ENCODE data around the gene DOHH. TPM values are rescaled to one million over a fixed set of nuclear protein-coding genes. Genes with fewer than 3 reads are reported as not detected.

The DOHH gene
- total RNA-seq, 2 experiments from 2014 or later, result 13.3 to 17.0 TPM

- no peaks in the 10 kb centered on the region for H3K27me3 Mint-ChIP-seq
- no peak for DNase-seq
- H3K4me1 Mint-ChIP-seq, result peaks cover 9% of the 10 kb centered on the region
- no peaks in the 10 kb centered on the region for H3K9me3 Mint-ChIP-seq (ENCODE audit: low read depth)
- H3K27ac Mint-ChIP-seq, result no peak overlapping the region
- no peak for ATAC-seq
- no peak overlapping the region for H3K4me3 Mint-ChIP-seq
- no peaks in the 10 kb centered on the region for H3K36me3 Mint-ChIP-seq
- CTCF ChIA-PET, result no interaction called here
These were observed 19.0 kb downstream of the DOHH start for GRCh38 chr19:3481241-3482090.

- DNase-seq, result no peak
- no peak within 1 kb of the TSS for H3K4me3 Mint-ChIP-seq
- no peak within 1 kb of the TSS for H3K27ac Mint-ChIP-seq
- CTCF ChIA-PET, result no interaction called here
- H3K9me3 Mint-ChIP-seq (ENCODE audit: low read depth), result no peaks in the 10 kb centered on the region
- no peaks in the 10 kb centered on the region for H3K27me3 Mint-ChIP-seq
- peaks cover 9% of the 10 kb centered on the region for H3K4me1 Mint-ChIP-seq
- no peaks in the 10 kb centered on the region for H3K36me3 Mint-ChIP-seq
- no peak for ATAC-seq
These were observed 19.9 kb downstream of the DOHH start, which contains the start of gene SMIM24 for GRCh38 chr19:3480383-3481091. Gene SMIM24, minus strand, starts transcription at chr19:3480525. Its CDS starts 62 bp downstream, at chr19:3480463.

GRCh38 chr19:3479834-3480215, 20.6 kb downstream of the DOHH start:
- H3K9me3 Mint-ChIP-seq (ENCODE audit: low read depth), result no peaks in the 10 kb centered on the region
- H3K4me1 Mint-ChIP-seq, result peaks cover 9% of the 10 kb centered on the region
- no peaks in the 10 kb centered on the region for H3K27me3 Mint-ChIP-seq
- H3K36me3 Mint-ChIP-seq, result no peaks in the 10 kb centered on the region
- H3K27ac Mint-ChIP-seq, result no peak overlapping the region
- peak; percentile 25 for ATAC-seq
- peak; percentile 69 for DNase-seq
- CTCF ChIA-PET, result interaction anchor here (0.7 to 2.2 kb wide), 5 partner anchors 10 to 175 kb away, joined by 3 to 17 read pairs (median 5); partner anchors contain the start of gene DOHH
- no peak overlapping the region for H3K4me3 Mint-ChIP-seq

GRCh38 chr19:3479177-3479833, 21.2 kb downstream of the DOHH start:
- Mint-ChIP-seq H3K9me3 (ENCODE audit: low read depth) (no peaks in the 10 kb centered on the region), H3K4me3 (peak overlapping the region; percentile 48), H3K4me1 (peaks cover 9% of the 10 kb centered on the region), H3K36me3 (no peaks in the 10 kb centered on the region), H3K27ac (no peak overlapping the region), H3K27me3 (no peaks in the 10 kb centered on the region)
- CTCF ChIA-PET, result interaction anchor here (0.6 to 2.2 kb wide), 7 partner anchors 9 to 376 kb away, joined by 3 to 17 read pairs (median 5); partner anchors contain the start of gene DOHH
- ATAC-seq, result peak; percentile 71
- peak; percentile 85 for DNase-seq

- no peak for ATAC-seq
- no peaks in the 10 kb centered on the region for H3K9me3 Mint-ChIP-seq (ENCODE audit: low read depth)
- CTCF ChIA-PET, result interaction anchor here (0.6 to 2.2 kb wide), 6 partner anchors 9 to 375 kb away, joined by 3 to 17 read pairs (median 5); partner anchors contain the start of gene DOHH
- H3K27me3 Mint-ChIP-seq, result no peaks in the 10 kb centered on the region
- peaks cover 9% of the 10 kb centered on the region for H3K4me1 Mint-ChIP-seq
- no peaks in the 10 kb centered on the region for H3K36me3 Mint-ChIP-seq
- H3K27ac Mint-ChIP-seq, result peak overlapping the region; percentile 54
- H3K4me3 Mint-ChIP-seq, result peak overlapping the region; percentile 48
- peak; percentile 66 for DNase-seq
These were observed 21.9 kb downstream of the DOHH start for GRCh38 chr19:3478409-3479176.

GRCh38 chr19:3477951-3478350, 22.5 kb downstream of the DOHH start:
- Mint-ChIP-seq H3K36me3 (no peaks in the 10 kb centered on the region), H3K27ac (no peak overlapping the region), H3K4me1 (peaks cover 9% of the 10 kb centered on the region), H3K27me3 (no peaks in the 10 kb centered on the region), H3K4me3 (no peak overlapping the region), H3K9me3 (ENCODE audit: low read depth) (no peaks in the 10 kb centered on the region)
- no peak for DNase-seq
- ATAC-seq, result no peak
- CTCF ChIA-PET, result interaction anchor here (2.2 kb wide), 1 partner anchor 173 kb away, joined by 17 read pairs; no protein-coding TSS in a partner anchor

GRCh38 chr19:3477506-3477905, 23.0 kb downstream of the DOHH start:
- Mint-ChIP-seq H3K4me3 (no peak overlapping the region), H3K9me3 (ENCODE audit: low read depth) (no peaks in the 10 kb centered on the region), H3K27me3 (no peaks in the 10 kb centered on the region), H3K36me3 (no peaks in the 10 kb centered on the region), H3K4me1 (peaks cover 9% of the 10 kb centered on the region), H3K27ac (no peak overlapping the region)
- DNase-seq, result no peak
- ATAC-seq, result no peak
- CTCF ChIA-PET, result no interaction called here

GRCh38 chr19:3476830-3477229, 23.6 kb downstream of the DOHH start:
- no peak for ATAC-seq
- H3K9me3 Mint-ChIP-seq (ENCODE audit: low read depth), result no peaks in the 10 kb centered on the region
- H3K27me3 Mint-ChIP-seq, result no peaks in the 10 kb centered on the region
- H3K36me3 Mint-ChIP-seq, result no peaks in the 10 kb centered on the region
- H3K27ac Mint-ChIP-seq, result no peak overlapping the region
- peaks cover 9% of the 10 kb centered on the region for H3K4me1 Mint-ChIP-seq
- CTCF ChIA-PET, result no interaction called here
- DNase-seq, result no peak
- no peak overlapping the region for H3K4me3 Mint-ChIP-seq

GRCh38 chr19:3475449-3475848, 25.0 kb downstream of the DOHH start:
- no peaks in the 10 kb centered on the region for H3K9me3 Mint-ChIP-seq (ENCODE audit: low read depth)
- CTCF ChIA-PET, result no interaction called here
- no peak overlapping the region for H3K27ac Mint-ChIP-seq
- H3K4me1 Mint-ChIP-seq, result peaks cover 9% of the 10 kb centered on the region
- DNase-seq (no peak), ATAC-seq (no peak)
- no peak overlapping the region for H3K4me3 Mint-ChIP-seq
- H3K36me3 Mint-ChIP-seq, result no peaks in the 10 kb centered on the region
- H3K27me3 Mint-ChIP-seq, result no peaks in the 10 kb centered on the region

GRCh38 chr19:3474614-3475013, 25.9 kb downstream of the DOHH start:
- peaks cover 9% of the 10 kb centered on the region for H3K4me1 Mint-ChIP-seq
- H3K36me3 Mint-ChIP-seq, result no peaks in the 10 kb centered on the region
- H3K27ac Mint-ChIP-seq, result no peak overlapping the region
- no peak overlapping the region for H3K4me3 Mint-ChIP-seq
- H3K9me3 Mint-ChIP-seq (ENCODE audit: low read depth), result no peaks in the 10 kb centered on the region
- CTCF ChIA-PET, result no interaction called here
- ATAC-seq (no peak), DNase-seq (no peak)
- no peaks in the 10 kb centered on the region for H3K27me3 Mint-ChIP-seq

GRCh38 chr19:3474010-3474409, 26.5 kb downstream of the DOHH start:
- CTCF ChIA-PET, result interaction anchor here (1.6 to 1.7 kb wide), 3 partner anchors 11 to 496 kb away, joined by 3 to 7 read pairs (median 6); partner anchors contain the start of gene TLE6
- Mint-ChIP-seq H3K4me3 (no peak overlapping the region), H3K4me1 (peaks cover 9% of the 10 kb centered on the region), H3K27ac (no peak overlapping the region), H3K27me3 (no peaks in the 10 kb centered on the region), H3K36me3 (no peaks in the 10 kb centered on the region), H3K9me3 (ENCODE audit: low read depth) (no peaks in the 10 kb centered on the region)
- no peak for DNase-seq
- ATAC-seq, result no peak

- DNase-seq (no peak), ATAC-seq (no peak)
- Mint-ChIP-seq H3K27ac (no peak overlapping the region), H3K4me1 (no peaks in the 10 kb centered on the region), H3K4me3 (no peak overlapping the region), H3K27me3 (no peaks in the 10 kb centered on the region), H3K36me3 (no peaks in the 10 kb centered on the region), H3K9me3 (ENCODE audit: low read depth) (no peaks in the 10 kb centered on the region)
- CTCF ChIA-PET, result interaction anchor here (0.6 to 3.2 kb wide), 13 partner anchors 8 to 495 kb away, joined by 3 to 17 read pairs (median 3); partner anchors contain the start of gene TLE6
These were observed 28.4 kb downstream of the DOHH start for GRCh38 chr19:3471954-3472655.

Data from activated CD8-positive, alpha-beta memory T cell treated with anti-CD3 and anti-CD28 coated beads, Interleukin-2, amount 10 ng/mL, durations not matched to agents 7 days and 5 days (primary cell).